ENCODE results near the gene ZFAND2A. TPM values are rescaled to one million over a fixed set of nuclear protein-coding genes. Genes with fewer than 3 reads are reported as not detected.

Gene ZFAND2A
- polyA plus RNA-seq, 2 of the 4 experiments (the other 2 are of a cell fraction): 44.1 to 88.6 TPM

DNA sequence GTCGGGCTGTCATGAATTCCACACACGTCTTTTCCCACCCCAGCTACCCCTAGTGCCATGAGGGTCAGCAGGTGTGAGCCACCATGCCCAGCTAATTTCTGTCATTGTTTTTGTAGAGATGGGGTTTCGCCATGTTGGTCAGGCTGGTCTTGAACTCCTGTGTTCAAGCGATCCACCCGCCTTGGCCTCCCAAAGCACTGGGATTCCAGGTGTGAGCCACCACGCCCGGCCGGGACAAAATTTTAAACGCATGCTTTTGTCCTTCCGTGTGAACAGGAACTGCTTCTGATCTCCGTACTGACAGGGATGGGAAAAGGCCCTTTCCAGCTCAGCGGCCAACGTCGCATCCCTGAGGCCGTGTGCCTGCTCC lies 15.6 kb upstream of the ZFAND2A start:
- no peak for FAIRE-seq
- H3K27ac ChIP-seq: peak overlapping the region; percentile 78 to 87
- H3K4me2 ChIP-seq: peak overlapping the region; percentile 71
- DNase-seq (ENCODE audit: low read depth in 1 of 2, low spot score in 1 of 2): no peak
- POLR2A ChIA-PET: interaction anchor here (0.6 to 1.2 kb wide), 2 partner anchors 128 to 182 kb away, joined by 3 to 6 read pairs; no protein-coding TSS in a partner anchor
- peak overlapping the region; percentile 34; the same call in 1 of the 3 replicates for H3K4me3 ChIP-seq
- CTCF ChIA-PET: interaction anchor here (0.6 to 8.5 kb wide), 47 partner anchors 9 to 854 kb away, joined by 3 to 84 read pairs (median 6); partner anchors contain the start of genes COX19, GPER1 and ZFAND2A
- WGBS (ENCODE audit: missing lambda C conversion rate): 86% methylated on average over 15 of the region's 15 CpGs
- peaks cover 12% of the 10 kb centered on the region; the same call in 2 of the 3 replicates for H3K9me3 ChIP-seq
- no peak for ATAC-seq
- H3K4me1 ChIP-seq: peaks cover 11% of the 10 kb centered on the region; the same call in 2 of the 3 replicates
- no peak for TF ChIP-seq JUNB (IDR thresholded peaks at IDR 0.05)
- TF ChIP-seq HOXA7 (CRISPR knock-in tag; IDR thresholded peaks at IDR 0.05): no peak
- no peak for TF ChIP-seq MAZ (IDR thresholded peaks at IDR 0.05; ENCODE audit: borderline replicate concordance, low read depth, low read length)
- TF ChIP-seq POLR2A (IDR thresholded peaks at IDR 0.05; ENCODE audit: low read length): no peak
- TF ChIP-seq FOSB (CRISPR knock-in tag; IDR thresholded peaks at IDR 0.05): no peak
- TF ChIP-seq HEYL (CRISPR knock-in tag; IDR thresholded peaks at IDR 0.05): no peak

- no peak overlapping the region for H3K4me2 ChIP-seq
- peak overlapping the region; percentile 78 to 87; a peak in 5 of 6 replicates for H3K27ac ChIP-seq
- WGBS (ENCODE audit: missing lambda C conversion rate): 95% methylated on average over 22 of the region's 29 CpGs
Observed at GRCh38 chr7:1174881-1175596, 15.0 kb upstream of the ZFAND2A start.

DNA sequence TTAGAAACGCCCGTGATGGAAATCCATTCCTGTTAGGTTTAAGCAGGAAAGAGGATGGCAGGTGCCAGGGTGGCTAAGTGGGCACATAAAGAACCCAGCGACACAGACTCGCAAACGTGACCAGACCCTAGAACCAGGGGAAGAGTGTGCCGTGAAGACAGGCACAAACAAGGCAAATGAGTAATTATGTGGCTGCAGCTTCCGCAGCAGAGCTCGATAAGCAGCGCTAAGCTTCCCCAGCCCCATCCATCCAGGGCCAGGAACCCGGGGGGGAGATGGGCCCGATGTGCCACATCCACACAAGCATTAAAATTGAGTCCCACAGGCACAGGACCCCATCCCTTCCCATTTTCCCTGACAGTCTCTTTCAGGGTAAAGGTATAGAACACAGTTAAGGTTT lies 14.0 kb upstream of the ZFAND2A start:
- Histone ChIP-seq H3K4me2 (no peak overlapping the region), H3K4me1 (peaks cover 12% of the 10 kb centered on the region; the same call in 2 of the 3 replicates), H3K4me3 (no peak overlapping the region), H3K9me3 (peaks cover 12% of the 10 kb centered on the region; the same call in 2 of the 3 replicates), H3K27ac (no peak overlapping the region)
- ChIA-PET CTCF (interaction anchor here (0.6 to 8.5 kb wide), 8 partner anchors 9 to 932 kb away, joined by 3 to 84 read pairs (median 8); no protein-coding TSS in a partner anchor), POLR2A (interaction anchor here (1.2 kb wide), 1 partner anchor 17 kb away, joined by 3 read pairs; no protein-coding TSS in a partner anchor)
- WGBS (ENCODE audit: missing lambda C conversion rate): 85% methylated on average over 11 of the region's 11 CpGs
- no peak for ATAC-seq
- DNase-seq (ENCODE audit: low read depth in 1 of 2, low spot score in 1 of 2): no peak
- no peak for FAIRE-seq
- TF ChIP-seq FOXS1 (CRISPR knock-in tag; IDR thresholded peaks at IDR 0.05): no peak
- no peak for TF ChIP-seq HMGXB4 (CRISPR knock-in tag; IDR thresholded peaks at IDR 0.05; ENCODE audit: borderline replicate concordance)
- TF ChIP-seq CEBPB (IDR thresholded peaks at IDR 0.05): no peak
- no peak for TF ChIP-seq CBX8 (IDR thresholded peaks at IDR 0.05)
- TF ChIP-seq, protein P1, sequence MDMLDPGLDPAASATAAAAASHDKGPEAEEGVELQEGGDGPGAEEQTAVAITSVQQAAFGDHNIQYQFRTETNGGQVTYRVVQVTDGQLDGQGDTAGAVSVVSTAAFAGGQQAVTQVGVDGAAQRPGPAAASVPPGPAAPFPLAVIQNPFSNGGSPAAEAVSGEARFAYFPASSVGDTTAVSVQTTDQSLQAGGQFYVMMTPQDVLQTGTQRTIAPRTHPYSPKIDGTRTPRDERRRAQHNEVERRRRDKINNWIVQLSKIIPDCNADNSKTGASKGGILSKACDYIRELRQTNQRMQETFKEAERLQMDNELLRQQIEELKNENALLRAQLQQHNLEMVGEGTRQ (IDR thresholded peaks at IDR 0.05): no peak
- no peak for TF ChIP-seq NPAS2 (CRISPR knock-in tag; IDR thresholded peaks at IDR 0.05; ENCODE audit: borderline replicate concordance)
- no peak for TF ChIP-seq ZFP36 (IDR thresholded peaks at IDR 0.05; ENCODE audit: borderline replicate concordance, partially characterized antibody)

More at GRCh38 chr7:1174881-1175596, 15.0 kb upstream of the ZFAND2A start:
- POLR2A ChIA-PET: no interaction called here
- TF ChIP-seq CHD4 (IDR thresholded peaks at IDR 0.05; ENCODE audit: borderline replicate concordance): no peak
- no peak for TF ChIP-seq FOSL2 (IDR thresholded peaks at IDR 0.05)
- no peak for TF ChIP-seq FOSL2 (CRISPR knock-in tag; IDR thresholded peaks at IDR 0.05)
- TF ChIP-seq NR3C1 (IDR thresholded peaks at IDR 0.05): no peak
- TF ChIP-seq NFE2L2 (conservative IDR thresholded peaks at IDR 0.05; ENCODE audit: low read length): no peak
- no peak for TF ChIP-seq ESRRA (IDR thresholded peaks at IDR 0.05; ENCODE audit: borderline replicate concordance, low read length)
- TF ChIP-seq POLR2A (IDR thresholded peaks at IDR 0.05; ENCODE audit: low read length): peak; percentile 24; the same call in 1 of the 2 replicates
- no peak for TF ChIP-seq HOXB5 (CRISPR knock-in tag; IDR thresholded peaks at IDR 0.05)
- TF ChIP-seq, protein P2, sequence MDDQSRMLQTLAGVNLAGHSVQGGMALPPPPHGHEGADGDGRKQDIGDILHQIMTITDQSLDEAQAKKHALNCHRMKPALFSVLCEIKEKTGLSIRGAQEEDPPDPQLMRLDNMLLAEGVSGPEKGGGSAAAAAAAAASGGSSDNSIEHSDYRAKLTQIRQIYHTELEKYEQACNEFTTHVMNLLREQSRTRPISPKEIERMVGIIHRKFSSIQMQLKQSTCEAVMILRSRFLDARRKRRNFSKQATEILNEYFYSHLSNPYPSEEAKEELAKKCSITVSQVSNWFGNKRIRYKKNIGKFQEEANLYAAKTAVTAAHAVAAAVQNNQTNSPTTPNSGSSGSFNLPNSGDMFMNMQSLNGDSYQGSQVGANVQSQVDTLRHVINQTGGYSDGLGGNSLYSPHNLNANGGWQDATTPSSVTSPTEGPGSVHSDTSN (IDR thresholded peaks at IDR 0.05): no peak
- CTCF ChIA-PET: interaction anchor here (0.6 to 8.5 kb wide), 32 partner anchors 8 to 299 kb away, joined by 3 to 84 read pairs (median 6); partner anchors contain the start of gene GPER1
- no peak for FAIRE-seq
- DNase-seq (ENCODE audit: low read depth in 1 of 2, low spot score in 1 of 2): no peak
- H3K4me1 ChIP-seq: peaks cover 11% of the 10 kb centered on the region; the same call in 2 of the 3 replicates
- ATAC-seq: no peak
- no peak overlapping the region for H3K4me3 ChIP-seq
- peaks cover 12% of the 10 kb centered on the region; the same call in 2 of the 3 replicates for H3K9me3 ChIP-seq
